Embryonic facial prominence (tissue), 1 donor: ENCODE data around the gene ADAD2.

ENCODE experiments used
- DNase-seq: peaks from one replicate; pipeline ENCODE4 v3.0.0-alpha.2; 2016; ENCODE audit errors: extremely low spot score

ADAD2 gene

GRCh38 chr16:84223456-84223855 is 32.5 kb downstream of the ADAD2 start:
- DNase-seq, result no peak

GRCh38 chr16:84224554-84224953 is 33.6 kb downstream of the ADAD2 start:
- DNase-seq, result no peak

GRCh38 chr16:84225126-84225525 is 34.2 kb downstream of the ADAD2 start:
- DNase-seq, result no peak

GRCh38 chr16:84225571-84225970 is 34.6 kb downstream of the ADAD2 start:
- no peak for DNase-seq

GRCh38 chr16:84226026-84226425 is 35.1 kb downstream of the ADAD2 start:
- DNase-seq, result no peak

- DNase-seq, result no peak
Measured at GRCh38 chr16:84227548-84227947, 36.6 kb downstream of the ADAD2 start.

GRCh38 chr16:84228256-84228838 is 37.4 kb downstream of the ADAD2 start:
- DNase-seq, result no peak

- DNase-seq, result no peak
Measured at GRCh38 chr16:84229471-84229870, 38.5 kb downstream of the ADAD2 start.

GRCh38 chr16:84232060-84232459 is 41.1 kb downstream of the ADAD2 start:
- DNase-seq, result no peak

- no peak for DNase-seq
Measured at GRCh38 chr16:84232969-84233368, 42.0 kb downstream of the ADAD2 start.

- DNase-seq, result no peak
Measured at GRCh38 chr16:84233748-84234147, 42.8 kb downstream of the ADAD2 start.

- DNase-seq, result no peak
Measured at GRCh38 chr16:84234321-84235241, 43.6 kb downstream of the ADAD2 start.

GRCh38 chr16:84236671-84237070 is 45.7 kb downstream of the ADAD2 start:
- DNase-seq, result no peak

- no peak for DNase-seq
Measured at GRCh38 chr16:84237994-84238750, 47.2 kb downstream of the ADAD2 start.

- DNase-seq, result no peak
Measured at GRCh38 chr16:84239141-84239769, 48.3 kb downstream of the ADAD2 start.

GRCh38 chr16:84239909-84240308 is 49.0 kb downstream of the ADAD2 start, which contains the start of gene KCNG4:
Gene KCNG4, minus strand, starts transcription at chr16:84240012. Its CDS starts 2,527 bp downstream, at chr16:84237485.
- DNase-seq, result no peak

GRCh38 chr16:84240455-84240854 is 49.5 kb downstream of the ADAD2 start:
- DNase-seq, result no peak

- DNase-seq, result no peak
Measured at GRCh38 chr16:84241778-84242177, 50.8 kb downstream of the ADAD2 start.

- no peak for DNase-seq
Measured at GRCh38 chr16:84242839-84243238, 51.9 kb downstream of the ADAD2 start.

GRCh38 chr16:84243732-84244131 is 52.8 kb downstream of the ADAD2 start:
- DNase-seq, result no peak

GRCh38 chr16:84244728-84245127 is 53.8 kb downstream of the ADAD2 start:
- no peak for DNase-seq
